ENCODE results near the gene HYAL4.

HYAL4 gene

GRCh38 chr7:123863461-123863860 lies 18.5 kb downstream of the HYAL4 start:
- Histone ChIP-seq H3K36me3 (ENCODE audit: control insufficient read depth in 2 of 2, insufficient read depth in 2 of 2, low read length in 2 of 2) (no peaks in the 10 kb centered on the region), H3K9me3 (ENCODE audit: control insufficient read depth in 2 of 2, low read length in 2 of 2) (no peaks in the 10 kb centered on the region), H3K4me1 (ENCODE audit: control insufficient read depth in 2 of 2, insufficient read depth in 2 of 2, low read length in 2 of 2) (peaks cover 13 to 17% of the 10 kb centered on the region in 2 donors), H3K4me3 (ENCODE audit: low read length in 2 of 2) (no peak overlapping the region), H3K27ac (ENCODE audit: low read depth in 2 of 2, low read length in 2 of 2) (peak overlapping the region; percentile 86 to 91), H3K9ac (ENCODE audit: low read depth in 1 of 2, low read length in 2 of 2) (peak overlapping the region in 1 of 2 donors; percentile 51), H3K27me3 (ENCODE audit: control insufficient read depth in 2 of 2, insufficient read depth in 2 of 2, low read length in 2 of 2) (no peaks in the 10 kb centered on the region)

DNA sequence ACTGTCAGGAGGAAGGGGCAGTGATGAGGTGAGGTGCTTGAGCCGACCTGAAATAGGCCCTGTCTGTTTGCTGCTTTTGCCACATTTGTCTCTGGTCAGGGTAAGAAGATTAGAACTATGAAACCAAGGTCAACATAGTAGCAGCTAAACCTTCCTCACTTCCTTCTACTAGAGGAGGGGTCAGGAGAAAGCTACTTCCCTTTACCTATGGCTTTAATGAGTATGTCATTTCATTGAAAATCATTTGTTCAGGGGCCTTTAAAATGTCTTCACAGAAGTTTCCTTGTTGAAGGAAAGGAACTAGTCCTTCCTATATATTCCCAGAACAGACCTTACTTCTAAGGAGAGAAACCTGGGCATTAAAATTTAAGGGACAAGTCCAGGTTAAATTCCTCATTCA lies 19.0 kb downstream of the HYAL4 start:
- H3K9ac ChIP-seq (ENCODE audit: low read depth in 1 of 2, low read length in 2 of 2) = peak overlapping the region; percentile 26 to 51
- no peaks in the 10 kb centered on the region for H3K9me3 ChIP-seq (ENCODE audit: control insufficient read depth in 2 of 2, low read length in 2 of 2)
- peak overlapping the region; percentile 4 to 29 for H3K4me3 ChIP-seq (ENCODE audit: low read length in 2 of 2)
- peak overlapping the region; percentile 86 to 91 for H3K27ac ChIP-seq (ENCODE audit: low read depth in 2 of 2, low read length in 2 of 2)
- H3K36me3 ChIP-seq (ENCODE audit: control insufficient read depth in 2 of 2, insufficient read depth in 2 of 2, low read length in 2 of 2) = no peaks in the 10 kb centered on the region
- no peaks in the 10 kb centered on the region for H3K27me3 ChIP-seq (ENCODE audit: control insufficient read depth in 2 of 2, insufficient read depth in 2 of 2, low read length in 2 of 2)
- peaks cover 13 to 17% of the 10 kb centered on the region in 2 donors for H3K4me1 ChIP-seq (ENCODE audit: control insufficient read depth in 2 of 2, insufficient read depth in 2 of 2, low read length in 2 of 2)

GRCh38 chr7:123864436-123864835 lies 19.5 kb downstream of the HYAL4 start:
- H3K36me3 ChIP-seq (ENCODE audit: control insufficient read depth in 2 of 2, insufficient read depth in 2 of 2, low read length in 2 of 2) = no peaks in the 10 kb centered on the region
- H3K9me3 ChIP-seq (ENCODE audit: control insufficient read depth in 2 of 2, low read length in 2 of 2) = no peaks in the 10 kb centered on the region
- peaks cover 13 to 17% of the 10 kb centered on the region in 2 donors for H3K4me1 ChIP-seq (ENCODE audit: control insufficient read depth in 2 of 2, insufficient read depth in 2 of 2, low read length in 2 of 2)
- H3K27me3 ChIP-seq (ENCODE audit: control insufficient read depth in 2 of 2, insufficient read depth in 2 of 2, low read length in 2 of 2) = no peaks in the 10 kb centered on the region
- peak overlapping the region; percentile 86 to 91 for H3K27ac ChIP-seq (ENCODE audit: low read depth in 2 of 2, low read length in 2 of 2)
- peak overlapping the region in 1 of 2 donors; percentile 37 for H3K4me3 ChIP-seq (ENCODE audit: low read length in 2 of 2)
- H3K9ac ChIP-seq (ENCODE audit: low read depth in 1 of 2, low read length in 2 of 2) = peak overlapping the region in 1 of 2 donors; percentile 14

DNA sequence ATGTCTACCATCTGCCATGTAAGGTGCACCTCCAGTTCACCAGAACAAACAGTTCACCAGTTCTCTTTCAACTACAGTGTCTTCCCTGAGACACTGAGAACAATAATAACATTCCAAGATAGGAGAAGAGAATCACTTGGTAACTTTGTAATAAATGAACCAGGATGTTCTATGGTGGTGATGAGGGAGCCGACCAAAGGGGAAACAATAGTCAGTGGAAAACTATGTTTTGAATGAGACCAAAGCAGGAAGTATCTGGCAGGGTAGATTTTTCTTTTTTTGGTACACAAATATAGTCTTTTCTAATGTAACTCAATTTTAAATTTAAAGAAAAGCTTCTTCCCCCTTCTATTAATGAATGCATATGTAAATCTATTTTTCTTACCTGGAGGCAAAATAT lies 20.0 kb downstream of the HYAL4 start:
- peak overlapping the region in 1 of 2 donors; percentile 37 for H3K4me3 ChIP-seq (ENCODE audit: low read length in 2 of 2)
- peaks cover 13 to 17% of the 10 kb centered on the region in 2 donors for H3K4me1 ChIP-seq (ENCODE audit: control insufficient read depth in 2 of 2, insufficient read depth in 2 of 2, low read length in 2 of 2)
- no peaks in the 10 kb centered on the region for H3K9me3 ChIP-seq (ENCODE audit: control insufficient read depth in 2 of 2, low read length in 2 of 2)
- peak overlapping the region in 1 of 2 donors; percentile 14 for H3K9ac ChIP-seq (ENCODE audit: low read depth in 1 of 2, low read length in 2 of 2)
- H3K36me3 ChIP-seq (ENCODE audit: control insufficient read depth in 2 of 2, insufficient read depth in 2 of 2, low read length in 2 of 2) = no peaks in the 10 kb centered on the region
- peak overlapping the region; percentile 78 to 86 for H3K27ac ChIP-seq (ENCODE audit: low read depth in 2 of 2, low read length in 2 of 2)
- H3K27me3 ChIP-seq (ENCODE audit: control insufficient read depth in 2 of 2, insufficient read depth in 2 of 2, low read length in 2 of 2) = no peaks in the 10 kb centered on the region

GRCh38 chr7:123865517-123866117 lies 20.6 kb downstream of the HYAL4 start:
- no peaks in the 10 kb centered on the region for H3K27me3 ChIP-seq (ENCODE audit: control insufficient read depth in 2 of 2, insufficient read depth in 2 of 2, low read length in 2 of 2)
- H3K9ac ChIP-seq (ENCODE audit: low read depth in 1 of 2, low read length in 2 of 2) = no peak overlapping the region
- no peak overlapping the region for H3K4me3 ChIP-seq (ENCODE audit: low read length in 2 of 2)
- no peaks in the 10 kb centered on the region for H3K36me3 ChIP-seq (ENCODE audit: control insufficient read depth in 2 of 2, insufficient read depth in 2 of 2, low read length in 2 of 2)
- H3K4me1 ChIP-seq (ENCODE audit: control insufficient read depth in 2 of 2, insufficient read depth in 2 of 2, low read length in 2 of 2) = peaks cover 13 to 17% of the 10 kb centered on the region in 2 donors
- H3K9me3 ChIP-seq (ENCODE audit: control insufficient read depth in 2 of 2, low read length in 2 of 2) = no peaks in the 10 kb centered on the region
- H3K27ac ChIP-seq (ENCODE audit: low read depth in 2 of 2, low read length in 2 of 2) = no peak overlapping the region

DNA sequence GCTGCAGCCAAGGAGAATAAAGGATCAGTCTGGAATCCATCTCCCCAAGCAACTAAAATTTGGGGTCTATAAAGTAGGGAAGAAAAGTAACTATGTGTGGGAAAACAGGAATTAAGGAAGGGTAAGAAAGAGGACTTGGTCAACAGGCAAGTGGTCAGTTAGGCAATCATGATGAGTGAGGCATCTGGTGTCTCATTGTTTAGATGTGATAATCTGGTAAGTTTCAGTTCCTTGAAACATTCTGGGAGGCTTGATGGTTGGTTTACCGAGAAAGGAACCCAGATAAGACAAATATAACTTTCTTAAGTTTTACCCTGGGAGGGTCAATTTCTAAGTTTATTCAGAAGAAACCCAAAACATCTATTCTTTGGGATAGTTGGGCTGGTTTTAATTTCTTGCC lies 22.3 kb downstream of the HYAL4 start:
- H3K27ac ChIP-seq (ENCODE audit: low read depth in 2 of 2, low read length in 2 of 2) = no peak overlapping the region
- H3K9ac ChIP-seq (ENCODE audit: low read depth in 1 of 2, low read length in 2 of 2) = no peak overlapping the region
- no peaks in the 10 kb centered on the region for H3K27me3 ChIP-seq (ENCODE audit: control insufficient read depth in 2 of 2, insufficient read depth in 2 of 2, low read length in 2 of 2)
- H3K36me3 ChIP-seq (ENCODE audit: control insufficient read depth in 2 of 2, insufficient read depth in 2 of 2, low read length in 2 of 2) = no peaks in the 10 kb centered on the region
- H3K4me3 ChIP-seq (ENCODE audit: low read length in 2 of 2) = no peak overlapping the region
- H3K4me1 ChIP-seq (ENCODE audit: control insufficient read depth in 2 of 2, insufficient read depth in 2 of 2, low read length in 2 of 2) = peaks cover 13 to 17% of the 10 kb centered on the region in 2 donors
- H3K9me3 ChIP-seq (ENCODE audit: control insufficient read depth in 2 of 2, low read length in 2 of 2) = no peaks in the 10 kb centered on the region

DNA sequence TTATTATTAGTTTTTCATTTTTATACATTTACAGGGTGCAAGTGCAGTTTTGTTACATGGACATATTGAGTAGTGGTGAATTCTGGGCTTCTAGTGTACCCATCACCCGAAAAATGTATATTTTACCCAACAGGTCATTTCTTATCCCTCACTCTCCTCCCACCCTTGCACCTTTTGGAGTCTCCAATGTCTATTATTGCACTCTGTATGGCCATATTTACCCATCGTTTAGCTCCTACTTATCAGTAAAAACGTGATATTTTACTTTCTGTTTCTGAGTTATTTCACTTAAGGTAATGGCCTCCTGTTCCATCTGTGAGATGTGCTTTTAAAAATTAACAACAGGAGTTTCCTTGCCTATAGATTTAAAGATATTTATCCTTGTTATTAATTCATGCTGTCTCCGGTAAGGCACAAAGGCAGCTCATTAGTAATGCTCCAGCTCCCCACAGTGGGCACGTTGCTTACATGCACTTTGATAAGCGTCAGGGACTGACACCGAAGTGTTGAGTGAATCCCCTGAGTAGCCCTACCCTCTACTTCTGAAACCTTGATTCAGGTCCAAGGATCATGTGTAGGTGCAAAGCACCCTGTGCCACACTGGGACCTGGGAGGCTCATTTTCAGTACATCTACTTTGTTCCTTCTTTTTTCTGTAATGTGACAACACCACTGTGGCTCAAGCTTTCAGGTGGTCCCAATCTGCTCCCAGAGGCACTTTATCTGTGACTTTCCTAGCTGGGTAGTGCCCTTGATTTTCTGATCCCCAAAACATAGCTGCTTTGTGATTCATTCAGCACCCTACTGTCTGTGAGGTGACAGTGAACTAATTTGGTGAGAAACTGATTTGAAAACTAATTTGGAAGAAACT lies 27.3 kb downstream of the HYAL4 start:
- Histone ChIP-seq H3K27ac (ENCODE audit: low read depth in 2 of 2, low read length in 2 of 2) (no peak overlapping the region), H3K4me3 (ENCODE audit: low read length in 2 of 2) (no peak overlapping the region), H3K4me1 (ENCODE audit: control insufficient read depth in 2 of 2, insufficient read depth in 2 of 2, low read length in 2 of 2) (no peaks in the 10 kb centered on the region), H3K9ac (ENCODE audit: low read depth in 1 of 2, low read length in 2 of 2) (no peak overlapping the region), H3K9me3 (ENCODE audit: control insufficient read depth in 2 of 2, low read length in 2 of 2) (no peaks in the 10 kb centered on the region), H3K36me3 (ENCODE audit: control insufficient read depth in 2 of 2, insufficient read depth in 2 of 2, low read length in 2 of 2) (no peaks in the 10 kb centered on the region), H3K27me3 (ENCODE audit: control insufficient read depth in 2 of 2, insufficient read depth in 2 of 2, low read length in 2 of 2) (no peaks in the 10 kb centered on the region)

- Histone ChIP-seq H3K4me1 (ENCODE audit: control insufficient read depth in 2 of 2, insufficient read depth in 2 of 2, low read length in 2 of 2) (no peaks in the 10 kb centered on the region), H3K4me3 (ENCODE audit: low read length in 2 of 2) (no peak overlapping the region), H3K9me3 (ENCODE audit: control insufficient read depth in 2 of 2, low read length in 2 of 2) (no peaks in the 10 kb centered on the region), H3K9ac (ENCODE audit: low read depth in 1 of 2, low read length in 2 of 2) (no peak overlapping the region), H3K27me3 (ENCODE audit: control insufficient read depth in 2 of 2, insufficient read depth in 2 of 2, low read length in 2 of 2) (no peaks in the 10 kb centered on the region), H3K36me3 (ENCODE audit: control insufficient read depth in 2 of 2, insufficient read depth in 2 of 2, low read length in 2 of 2) (no peaks in the 10 kb centered on the region), H3K27ac (ENCODE audit: low read depth in 2 of 2, low read length in 2 of 2) (no peak overlapping the region)
These were observed 27.9 kb downstream of the HYAL4 start for GRCh38 chr7:123872908-123873307.

GRCh38 chr7:123876557-123877256 lies 31.7 kb downstream of the HYAL4 start:
- H3K4me3 ChIP-seq (ENCODE audit: low read length in 2 of 2) = no peak overlapping the region

GRCh38 chr7:123879628-123880027 lies 34.7 kb downstream of the HYAL4 start:
- Histone ChIP-seq H3K27ac (ENCODE audit: low read depth in 2 of 2, low read length in 2 of 2) (no peak overlapping the region), H3K4me1 (ENCODE audit: control insufficient read depth in 2 of 2, insufficient read depth in 2 of 2, low read length in 2 of 2) (no peaks in the 10 kb centered on the region), H3K9ac (ENCODE audit: low read depth in 1 of 2, low read length in 2 of 2) (no peak overlapping the region), H3K9me3 (ENCODE audit: control insufficient read depth in 2 of 2, low read length in 2 of 2) (no peaks in the 10 kb centered on the region), H3K27me3 (ENCODE audit: control insufficient read depth in 2 of 2, insufficient read depth in 2 of 2, low read length in 2 of 2) (no peaks in the 10 kb centered on the region), H3K36me3 (ENCODE audit: control insufficient read depth in 2 of 2, insufficient read depth in 2 of 2, low read length in 2 of 2) (no peaks in the 10 kb centered on the region), H3K4me3 (ENCODE audit: low read length in 2 of 2) (no peak overlapping the region)

More at GRCh38 chr7:123876557-123877256, 31.7 kb downstream of the HYAL4 start:
- no peak overlapping the region for H3K27ac ChIP-seq (ENCODE audit: low read depth in 2 of 2, low read length in 2 of 2)
- no peaks in the 10 kb centered on the region for H3K9me3 ChIP-seq (ENCODE audit: control insufficient read depth in 2 of 2, low read length in 2 of 2)
- no peaks in the 10 kb centered on the region for H3K27me3 ChIP-seq (ENCODE audit: control insufficient read depth in 2 of 2, insufficient read depth in 2 of 2, low read length in 2 of 2)
- no peaks in the 10 kb centered on the region for H3K36me3 ChIP-seq (ENCODE audit: control insufficient read depth in 2 of 2, insufficient read depth in 2 of 2, low read length in 2 of 2)
- H3K9ac ChIP-seq (ENCODE audit: low read depth in 1 of 2, low read length in 2 of 2) = no peak overlapping the region
- no peaks in the 10 kb centered on the region for H3K4me1 ChIP-seq (ENCODE audit: control insufficient read depth in 2 of 2, insufficient read depth in 2 of 2, low read length in 2 of 2)

All from mucosa of rectum (tissue), 2 donors.